HepG2 (cell line): Measurements from ENCODE around the gene HBQ1. TPM values are rescaled to one million over a fixed set of nuclear protein-coding genes. Genes with fewer than 3 reads are reported as not detected.

ENCODE experiments used
- HCFC1 ChIP-seq: fragments of 150-350 bp; IDR thresholded peaks from 2 replicates; pipeline ENCODE4 v1.6.1; 2014; ENCODE audit warnings: low read depth, low read length
- MZF1 ChIP-seq: sonication (generic); formaldehyde crosslinking; IDR thresholded peaks from 2 replicates; pipeline ENCODE4 v1.8.1; 2023; ENCODE audit warnings: mild to moderate bottlenecking, missing genetic modification reagents, borderline replicate concordance
- POLR2G ChIP-seq: fragments of 200-400 bp; formaldehyde crosslinking; IDR thresholded peaks from 2 replicates; pipeline ENCODE4 v1.6.1; 2018; ENCODE audit warnings: mild to moderate bottlenecking, low read depth, low read length, moderate library complexity
- PPARG ChIP-seq: conservative IDR thresholded peaks from 2 replicates; pipeline ENCODE4 v1.6.1; 2016; ENCODE audit warnings: missing biosample characterization, missing genetic modification reagents
- RCOR2 ChIP-seq: IDR thresholded peaks from 2 replicates; pipeline ENCODE4 v1.6.1; 2016; ENCODE audit warnings: missing biosample characterization, missing genetic modification reagents
- SIN3A ChIP-seq: IDR thresholded peaks from 2 replicates; pipeline ENCODE4 v1.6.1; 2011; ENCODE audit warnings: low read depth, mild to moderate bottlenecking, control low read depth, low read length, borderline replicate concordance
- SMYD3 ChIP-seq: sonication (generic); formaldehyde crosslinking; IDR thresholded peaks from 2 replicates; pipeline ENCODE4 v1.8.1; 2023; ENCODE audit warnings: mild to moderate bottlenecking, missing genetic modification reagents
- ZBTB8A ChIP-seq: sonication (generic); formaldehyde crosslinking; IDR thresholded peaks from 2 replicates; pipeline ENCODE4 v1.4.0; 2020; ENCODE audit warnings: mild to moderate bottlenecking, low read depth, missing genetic modification reagents, borderline replicate concordance
- ZNF17 ChIP-seq: sonication (generic); formaldehyde crosslinking; IDR thresholded peaks from 2 replicates; pipeline ENCODE4 v1.5.0; 2020; ENCODE audit warnings: mild to moderate bottlenecking, missing genetic modification reagents
- ZNF18 ChIP-seq: sonication (generic); formaldehyde crosslinking; IDR thresholded peaks from 2 replicates; pipeline ENCODE4 v1.8.0; 2022; ENCODE audit warnings: mild to moderate bottlenecking, missing genetic modification reagents; ENCODE audit not compliant: insufficient replicate concordance
- ZNF256 ChIP-seq: sonication (generic); formaldehyde crosslinking; conservative IDR thresholded peaks from 2 replicates; pipeline ENCODE4 v1.4.0; 2020; ENCODE audit warnings: missing genetic modification reagents
- ZNF260 ChIP-seq: sonication (generic); formaldehyde crosslinking; IDR thresholded peaks from 2 replicates; pipeline ENCODE4 v1.4.0; 2020; ENCODE audit warnings: missing genetic modification reagents, low read depth, mild to moderate bottlenecking, borderline replicate concordance
- ZNF546 ChIP-seq: sonication (generic); formaldehyde crosslinking; conservative IDR thresholded peaks from 2 replicates; pipeline ENCODE4 v1.8.1; 2023; ENCODE audit warnings: mild to moderate bottlenecking, missing genetic modification reagents
- ZNF609 ChIP-seq: sonication (generic); formaldehyde crosslinking; IDR thresholded peaks from 2 replicates; pipeline ENCODE4 v1.4.0; 2020; ENCODE audit warnings: mild to moderate bottlenecking, missing genetic modification reagents, borderline replicate concordance
- polyA plus RNA-seq, 8 experiments: library from polyadenylated mRNA; depleted of rRNA in 3 of 8; stranded (reverse) in 7 of 8; unstranded in 1 of 8; fragments of >200 nt; fragmentation: Illumina TruSeq in 4 of 8; extraction: Trizol in 4 of 8; gene quantifications; 2 replicates each; pipeline versions ENCODE4 v1.2.1 to v1.2.3, GENCODE V29; 2011 to 2016; ENCODE audit warnings: low read depth in 4 of 8, missing spikeins in 1 of 8, mixed read lengths in 1 of 8; ENCODE audit not compliant: insufficient read depth in 1 of 8
- total RNA-seq, 5 experiments: library from RNA; depleted of rRNA; stranded (reverse); fragments of >200 nt; fragmentation: Illumina TruSeq; extraction: Trizol; gene quantifications; 2 replicates each; pipeline ENCODE4 v1.2.3, GENCODE V29; 2016; ENCODE audit warnings: low read depth in 1 of 5
- TF ChIP-seq, protein P1 (sequence below): sonication (generic); formaldehyde crosslinking; IDR thresholded peaks from 2 replicates; pipeline ENCODE4 v1.4.0; 2020; ENCODE audit warnings: mild to moderate bottlenecking, missing genetic modification reagents

HBQ1 gene
- total and polyA plus RNA-seq, 2 of the 13 experiments (the other 11 are each of a cell fraction or from before 2014, with no cell fraction given): 4.9 to 7.4 TPM

DNA sequence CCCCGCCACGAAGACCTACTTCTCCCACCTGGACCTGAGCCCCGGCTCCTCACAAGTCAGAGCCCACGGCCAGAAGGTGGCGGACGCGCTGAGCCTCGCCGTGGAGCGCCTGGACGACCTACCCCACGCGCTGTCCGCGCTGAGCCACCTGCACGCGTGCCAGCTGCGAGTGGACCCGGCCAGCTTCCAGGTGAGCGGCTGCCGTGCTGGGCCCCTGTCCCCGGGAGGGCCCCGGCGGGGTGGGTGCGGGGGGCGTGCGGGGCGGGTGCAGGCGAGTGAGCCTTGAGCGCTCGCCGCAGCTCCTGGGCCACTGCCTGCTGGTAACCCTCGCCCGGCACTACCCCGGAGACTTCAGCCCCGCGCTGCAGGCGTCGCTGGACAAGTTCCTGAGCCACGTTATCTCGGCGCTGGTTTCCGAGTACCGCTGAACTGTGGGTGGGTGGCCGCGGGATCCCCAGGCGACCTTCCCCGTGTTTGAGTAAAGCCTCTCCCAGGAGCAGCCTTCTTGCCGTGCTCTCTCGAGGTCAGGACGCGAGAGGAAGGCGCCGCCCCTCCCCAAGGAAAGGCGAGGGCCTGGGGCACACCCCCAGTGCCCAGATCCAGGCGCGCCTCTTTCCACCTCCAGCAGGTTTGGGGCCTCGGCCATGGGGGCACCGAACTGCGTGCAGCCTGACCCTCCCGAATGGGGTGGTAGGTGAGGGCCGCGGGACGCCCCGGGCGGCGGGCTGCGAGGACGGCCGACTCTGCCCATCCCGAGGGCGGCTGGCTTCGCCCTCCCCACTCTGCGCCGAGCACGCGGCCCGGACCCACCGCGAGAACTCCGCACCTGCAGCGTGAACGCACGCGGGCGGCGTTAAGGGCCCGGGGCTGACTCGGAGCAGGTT lies 664 bp downstream of the HBQ1 start (continued):
- TF ChIP-seq SIN3A (peak; percentile 61; the same call in 1 of the 2 replicates), ZNF609 (CRISPR knock-in tag) (peak; percentile 75), HCFC1 (no peak; the same call in 1 of the 2 replicates), ZNF260 (CRISPR knock-in tag) (no peak), MZF1 (CRISPR knock-in tag) (no peak), POLR2G (peak; percentile 86), RCOR2 (CRISPR knock-in tag) (0 out of 2 replicates have a peak, but pooled peaks have one; percentile 36), ZNF17 (peak; percentile 95), SMYD3 (CRISPR knock-in tag) (peak; percentile 98), ZNF256 (CRISPR knock-in tag) (peak; percentile 94; the same call in 1 of the 2 replicates), PPARG (peak; percentile 58), ZBTB8A (CRISPR knock-in tag) (peak; percentile 92), ZNF18 (CRISPR knock-in tag) (peak; percentile 86), ZNF546 (CRISPR knock-in tag) (peak; percentile 99)
- TF ChIP-seq, protein P1, sequence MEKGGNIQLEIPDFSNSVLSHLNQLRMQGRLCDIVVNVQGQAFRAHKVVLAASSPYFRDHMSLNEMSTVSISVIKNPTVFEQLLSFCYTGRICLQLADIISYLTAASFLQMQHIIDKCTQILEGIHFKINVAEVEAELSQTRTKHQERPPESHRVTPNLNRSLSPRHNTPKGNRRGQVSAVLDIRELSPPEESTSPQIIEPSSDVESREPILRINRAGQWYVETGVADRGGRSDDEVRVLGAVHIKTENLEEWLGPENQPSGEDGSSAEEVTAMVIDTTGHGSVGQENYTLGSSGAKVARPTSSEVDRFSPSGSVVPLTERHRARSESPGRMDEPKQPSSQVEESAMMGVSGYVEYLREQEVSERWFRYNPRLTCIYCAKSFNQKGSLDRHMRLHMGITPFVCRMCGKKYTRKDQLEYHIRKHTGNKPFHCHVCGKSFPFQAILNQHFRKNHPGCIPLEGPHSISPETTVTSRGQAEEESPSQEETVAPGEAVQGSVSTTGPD (CRISPR knock-in tag): no peak
